ENCODE results near the gene DEFB114. TPM values are rescaled to one million over a fixed set of nuclear protein-coding genes. Genes with fewer than 3 reads are reported as not detected.

The DEFB114 gene, protein sequence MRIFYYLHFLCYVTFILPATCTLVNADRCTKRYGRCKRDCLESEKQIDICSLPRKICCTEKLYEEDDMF
- polyA plus RNA-seq (2011; rRNA removed) (not detected in 2 replicates), polyA plus RNA-seq (2017; fragmentation: RNase III; extraction: RNeasy Plus Mini Kit Qiagen cat#74134 plus additional on column Dnase treatment) (not detected in 3 replicates), polyA minus RNA-seq (2011; rRNA and poly(A)+ RNA removed) (not detected in 2 replicates)
- not detected in 2 replicates for polyA plus RNA-seq (2012; cell fraction: cytosol; rRNA removed)
- not detected in 2 replicates for polyA plus RNA-seq (2012; cell fraction: nucleus; rRNA removed)

DNA sequence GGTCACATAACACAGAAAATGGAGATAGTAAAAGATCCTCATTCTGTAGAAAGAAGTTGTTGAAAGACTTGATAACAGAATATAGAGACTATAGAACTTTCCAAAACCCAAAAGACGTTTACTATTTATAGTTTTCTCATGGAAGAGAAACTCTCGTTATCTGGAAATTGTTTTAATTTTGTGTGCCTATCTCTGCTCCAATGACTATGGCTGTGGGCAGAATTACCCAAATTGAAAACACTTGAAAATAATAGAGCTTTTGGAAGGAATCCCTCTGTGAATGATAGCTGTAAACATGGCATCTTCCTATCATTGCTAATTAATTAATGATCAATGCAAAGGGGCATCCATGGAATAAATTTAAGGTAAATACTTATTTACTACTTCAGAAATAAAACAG is at the start of gene DEFB114:
DEFB114 (minus strand) TSS at position 101 of the 400 bp plus-strand sequence; CDS start at position 42, 59 bp downstream.
- CTCF ChIA-PET: no interaction called here
- FAIRE-seq (no peak), ATAC-seq (no peak), DNase-seq (ENCODE audit: low read depth in 1 of 2, low spot score in 1 of 2) (no peak)
- no peak within 1 kb of the TSS for H3K4me2 ChIP-seq
- no peaks in the 10 kb centered on the region for H3K4me1 ChIP-seq
- WGBS (ENCODE audit: missing lambda C conversion rate): 4% methylated on average over 2 of the region's 2 CpGs
- H3K27ac ChIP-seq: no peak within 1 kb of the TSS
- H3K4me3 ChIP-seq: no peak within 1 kb of the TSS
- no peaks in the 10 kb centered on the region for H3K9me3 ChIP-seq
- TF ChIP-seq RCOR1 (IDR thresholded peaks at IDR 0.05; ENCODE audit: low read depth, low read length) (no peak), NPAS2 (CRISPR knock-in tag; IDR thresholded peaks at IDR 0.05; ENCODE audit: borderline replicate concordance) (no peak), CBX8 (IDR thresholded peaks at IDR 0.05) (no peak), POLR2AphosphoS2 (conservative IDR thresholded peaks at IDR 0.05; ENCODE audit: low read length) (no peak), ZSCAN20 (CRISPR knock-in tag; IDR thresholded peaks at IDR 0.05) (no peak), MAZ (IDR thresholded peaks at IDR 0.05; ENCODE audit: borderline replicate concordance, low read depth, low read length) (no peak), HOXA7 (CRISPR knock-in tag; IDR thresholded peaks at IDR 0.05) (no peak), GATA3 (IDR thresholded peaks at IDR 0.05; ENCODE audit: borderline replicate concordance) (no peak), EP300 (IDR thresholded peaks at IDR 0.05) (no peak), MAFK (IDR thresholded peaks at IDR 0.05; ENCODE audit: partially characterized antibody) (no peak), PHF8 (IDR thresholded peaks at IDR 0.05; ENCODE audit: borderline replicate concordance, low read depth) (no peak), RNF2 (IDR thresholded peaks at IDR 0.05; ENCODE audit: borderline replicate concordance, low read depth) (no peak), FOSB (CRISPR knock-in tag; IDR thresholded peaks at IDR 0.05) (no peak), RFX5 (IDR thresholded peaks at IDR 0.05) (no peak)
- TF ChIP-seq, protein P1, sequence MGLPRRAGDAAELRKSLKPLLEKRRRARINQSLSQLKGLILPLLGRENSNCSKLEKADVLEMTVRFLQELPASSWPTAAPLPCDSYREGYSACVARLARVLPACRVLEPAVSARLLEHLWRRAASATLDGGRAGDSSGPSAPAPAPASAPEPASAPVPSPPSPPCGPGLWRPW (IDR thresholded peaks at IDR 0.05): no peak
- TF ChIP-seq, protein P2, sequence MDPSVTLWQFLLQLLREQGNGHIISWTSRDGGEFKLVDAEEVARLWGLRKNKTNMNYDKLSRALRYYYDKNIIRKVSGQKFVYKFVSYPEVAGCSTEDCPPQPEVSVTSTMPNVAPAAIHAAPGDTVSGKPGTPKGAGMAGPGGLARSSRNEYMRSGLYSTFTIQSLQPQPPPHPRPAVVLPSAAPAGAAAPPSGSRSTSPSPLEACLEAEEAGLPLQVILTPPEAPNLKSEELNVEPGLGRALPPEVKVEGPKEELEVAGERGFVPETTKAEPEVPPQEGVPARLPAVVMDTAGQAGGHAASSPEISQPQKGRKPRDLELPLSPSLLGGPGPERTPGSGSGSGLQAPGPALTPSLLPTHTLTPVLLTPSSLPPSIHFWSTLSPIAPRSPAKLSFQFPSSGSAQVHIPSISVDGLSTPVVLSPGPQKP (IDR thresholded peaks at IDR 0.05; ENCODE audit: low read depth, low read length): no peak
- TF ChIP-seq, protein P3, sequence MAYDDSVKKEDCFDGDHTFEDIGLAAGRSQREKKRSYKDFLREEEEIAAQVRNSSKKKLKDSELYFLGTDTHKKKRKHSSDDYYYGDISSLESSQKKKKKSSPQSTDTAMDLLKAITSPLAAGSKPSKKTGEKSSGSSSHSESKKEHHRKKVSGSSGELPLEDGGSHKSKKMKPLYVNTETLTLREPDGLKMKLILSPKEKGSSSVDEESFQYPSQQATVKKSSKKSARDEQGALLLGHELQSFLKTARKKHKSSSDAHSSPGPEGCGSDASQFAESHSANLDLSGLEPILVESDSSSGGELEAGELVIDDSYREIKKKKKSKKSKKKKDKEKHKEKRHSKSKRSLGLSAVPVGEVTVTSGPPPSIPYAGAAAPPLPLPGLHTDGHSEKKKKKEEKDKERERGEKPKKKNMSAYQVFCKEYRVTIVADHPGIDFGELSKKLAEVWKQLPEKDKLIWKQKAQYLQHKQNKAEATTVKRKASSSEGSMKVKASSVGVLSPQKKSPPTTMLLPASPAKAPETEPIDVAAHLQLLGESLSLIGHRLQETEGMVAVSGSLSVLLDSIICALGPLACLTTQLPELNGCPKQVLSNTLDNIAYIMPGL (CRISPR knock-in tag; IDR thresholded peaks at IDR 0.05; ENCODE audit: borderline replicate concordance): no peak
- TF ChIP-seq, protein P4, sequence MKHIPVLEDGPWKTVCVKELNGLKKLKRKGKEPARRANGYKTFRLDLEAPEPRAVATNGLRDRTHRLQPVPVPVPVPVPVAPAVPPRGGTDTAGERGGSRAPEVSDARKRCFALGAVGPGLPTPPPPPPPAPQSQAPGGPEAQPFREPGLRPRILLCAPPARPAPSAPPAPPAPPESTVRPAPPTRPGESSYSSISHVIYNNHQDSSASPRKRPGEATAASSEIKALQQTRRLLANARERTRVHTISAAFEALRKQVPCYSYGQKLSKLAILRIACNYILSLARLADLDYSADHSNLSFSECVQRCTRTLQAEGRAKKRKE (CRISPR knock-in tag; IDR thresholded peaks at IDR 0.05; ENCODE audit: low read depth): no peak
- TF ChIP-seq, protein P5, sequence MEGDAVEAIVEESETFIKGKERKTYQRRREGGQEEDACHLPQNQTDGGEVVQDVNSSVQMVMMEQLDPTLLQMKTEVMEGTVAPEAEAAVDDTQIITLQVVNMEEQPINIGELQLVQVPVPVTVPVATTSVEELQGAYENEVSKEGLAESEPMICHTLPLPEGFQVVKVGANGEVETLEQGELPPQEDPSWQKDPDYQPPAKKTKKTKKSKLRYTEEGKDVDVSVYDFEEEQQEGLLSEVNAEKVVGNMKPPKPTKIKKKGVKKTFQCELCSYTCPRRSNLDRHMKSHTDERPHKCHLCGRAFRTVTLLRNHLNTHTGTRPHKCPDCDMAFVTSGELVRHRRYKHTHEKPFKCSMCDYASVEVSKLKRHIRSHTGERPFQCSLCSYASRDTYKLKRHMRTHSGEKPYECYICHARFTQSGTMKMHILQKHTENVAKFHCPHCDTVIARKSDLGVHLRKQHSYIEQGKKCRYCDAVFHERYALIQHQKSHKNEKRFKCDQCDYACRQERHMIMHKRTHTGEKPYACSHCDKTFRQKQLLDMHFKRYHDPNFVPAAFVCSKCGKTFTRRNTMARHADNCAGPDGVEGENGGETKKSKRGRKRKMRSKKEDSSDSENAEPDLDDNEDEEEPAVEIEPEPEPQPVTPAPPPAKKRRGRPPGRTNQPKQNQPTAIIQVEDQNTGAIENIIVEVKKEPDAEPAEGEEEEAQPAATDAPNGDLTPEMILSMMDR (IDR thresholded peaks at IDR 0.05): no peak
- POLR2A ChIA-PET: no interaction called here

DNA sequence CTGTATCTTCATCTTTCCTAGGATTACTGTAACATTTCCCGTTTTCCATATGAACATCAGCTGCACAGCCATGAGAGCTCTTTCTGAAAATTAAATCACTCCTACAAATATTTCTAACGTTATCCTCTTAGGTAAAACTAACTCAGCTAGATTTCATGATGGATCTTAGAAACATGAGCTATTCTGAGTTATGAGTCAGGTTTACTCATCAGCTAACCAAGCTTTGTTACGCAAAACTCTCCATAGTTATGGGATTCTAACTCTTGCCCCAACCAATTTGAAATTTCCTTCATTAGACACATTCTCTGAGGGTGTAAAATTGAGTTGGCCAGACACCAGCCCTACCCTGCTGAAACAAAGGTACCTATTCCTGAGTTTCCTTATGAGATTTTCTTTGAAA is 43.9 kb upstream of the DEFB114 start:
- 3% methylated on average over 3 of the region's 3 CpGs for WGBS (ENCODE audit: missing lambda C conversion rate)
- ChIA-PET CTCF (no interaction called here), POLR2A (no interaction called here)
- TF ChIP-seq NPAS2 (CRISPR knock-in tag; IDR thresholded peaks at IDR 0.05; ENCODE audit: borderline replicate concordance) (no peak), ZC3H11A (IDR thresholded peaks at IDR 0.05) (no peak), FOXS1 (CRISPR knock-in tag; IDR thresholded peaks at IDR 0.05) (no peak), JUNB (IDR thresholded peaks at IDR 0.05) (no peak), RNF2 (IDR thresholded peaks at IDR 0.05; ENCODE audit: borderline replicate concordance, low read depth) (no peak), PHF8 (IDR thresholded peaks at IDR 0.05; ENCODE audit: borderline replicate concordance, low read depth) (no peak), MAZ (IDR thresholded peaks at IDR 0.05; ENCODE audit: borderline replicate concordance, low read depth, low read length) (no peak), HOXB5 (CRISPR knock-in tag; IDR thresholded peaks at IDR 0.05) (no peak), ZSCAN20 (CRISPR knock-in tag; IDR thresholded peaks at IDR 0.05) (no peak), SREBF2 (IDR thresholded peaks at IDR 0.05) (no peak), HOXB13 (CRISPR knock-in tag; IDR thresholded peaks at IDR 0.05; ENCODE audit: low read depth) (no peak), ZFP36 (IDR thresholded peaks at IDR 0.05; ENCODE audit: borderline replicate concordance, partially characterized antibody) (no peak), ZNF302 (CRISPR knock-in tag; IDR thresholded peaks at IDR 0.05) (no peak)
- TF ChIP-seq, protein P5 (IDR thresholded peaks at IDR 0.05): no peak
- H3K4me2 ChIP-seq: no peak overlapping the region
- H3K4me3 ChIP-seq: no peak overlapping the region
- ATAC-seq (no peak), FAIRE-seq (no peak), DNase-seq (ENCODE audit: low read depth in 1 of 2, low spot score in 1 of 2) (no peak)
- H3K27ac ChIP-seq: no peak overlapping the region
- no peaks in the 10 kb centered on the region for H3K9me3 ChIP-seq
- H3K4me1 ChIP-seq: no peaks in the 10 kb centered on the region
